Ureter (tissue), 1 donor: ENCODE measurements around the gene ADH5. TPM values are rescaled to one million over a fixed set of nuclear protein-coding genes. Genes with fewer than 3 reads are reported as not detected.
A peak's percentile ranks its signal among the peaks of the same experiment; 100 is the strongest.
"Not testable (repeated sequence)": the region's sequence is repeated elsewhere in the genome, so short reads cannot be mapped to it uniquely, and the experiment has no call there.

ENCODE experiments used
- DNase-seq: peaks from one replicate; pipeline ENCODE4 v3.0.0-alpha.2; 2020; ENCODE audit warnings: low spot score
- total RNA-seq: library from RNA; stranded (reverse); gene quantifications from one replicate; pipeline ENCODE4 v1.2.4, GENCODE V29; 2023
- donor health status: DM: yes; HTN: yes; CAD: no.

The ADH5 gene
- total RNA-seq = 148 TPM

- DNase-seq = peak; percentile 94
These were observed at the start of gene ADH5 for GRCh38 chr4:99088481-99089365. Gene ADH5 (minus strand): TSS chr4:99088788. CDS start chr4:99088700, 88 bp downstream.

GRCh38 chr4:99136329-99136728 is 47.7 kb upstream of the ADH5 start:
- no peak for DNase-seq

DNA sequence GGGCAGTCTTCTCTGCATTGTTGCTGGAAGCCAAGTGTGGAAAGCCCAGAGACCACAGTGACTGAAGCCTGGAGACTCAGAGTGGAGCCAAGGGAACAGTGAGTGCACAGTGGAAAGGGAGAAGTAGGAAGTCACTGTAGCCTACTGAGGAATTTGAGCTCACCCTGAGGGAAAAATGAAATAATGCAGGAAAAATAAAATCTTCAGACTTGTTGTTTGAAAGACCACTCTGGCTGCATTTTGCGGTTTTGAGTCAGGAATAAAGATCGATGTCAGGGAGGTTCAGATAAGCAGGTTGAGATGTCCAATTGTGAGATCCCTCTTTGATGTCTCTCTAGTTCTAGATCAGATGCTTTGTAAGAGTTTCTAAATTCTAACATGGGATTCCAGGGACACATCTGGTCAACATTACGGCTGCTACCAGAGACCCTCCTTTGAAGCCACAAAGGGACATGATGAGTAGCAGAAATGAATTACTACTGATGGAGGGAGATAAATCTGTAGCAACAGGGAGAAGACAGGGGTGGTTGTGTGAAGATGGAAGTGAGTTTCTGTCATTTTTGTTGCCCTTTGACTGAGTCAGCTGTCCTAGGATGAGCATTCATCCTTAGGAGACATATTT is 47.1 kb upstream of the ADH5 start:
- no peak for DNase-seq

DNA sequence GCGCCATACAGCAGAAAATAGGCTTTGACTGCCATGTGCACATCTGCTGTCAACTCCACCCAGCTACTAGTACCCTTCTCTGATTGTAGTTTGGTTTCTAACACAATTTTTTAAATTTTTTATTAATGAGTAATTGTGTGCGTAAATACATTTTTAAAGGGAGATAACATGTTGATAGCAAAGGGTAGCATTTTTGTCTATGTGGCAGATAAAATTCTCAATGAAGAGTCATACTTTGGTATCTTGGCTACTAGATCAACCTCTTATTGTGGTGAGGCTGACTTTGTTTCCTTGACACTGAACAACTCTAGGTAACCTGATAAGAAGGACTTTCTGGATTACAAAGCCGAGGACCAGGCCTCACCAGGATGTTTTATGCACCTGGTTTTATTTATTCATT is 46.0 kb upstream of the ADH5 start:
- no peak for DNase-seq

- no peak for DNase-seq
These were observed 42.8 kb upstream of the ADH5 start for GRCh38 chr4:99131378-99131777.

DNA sequence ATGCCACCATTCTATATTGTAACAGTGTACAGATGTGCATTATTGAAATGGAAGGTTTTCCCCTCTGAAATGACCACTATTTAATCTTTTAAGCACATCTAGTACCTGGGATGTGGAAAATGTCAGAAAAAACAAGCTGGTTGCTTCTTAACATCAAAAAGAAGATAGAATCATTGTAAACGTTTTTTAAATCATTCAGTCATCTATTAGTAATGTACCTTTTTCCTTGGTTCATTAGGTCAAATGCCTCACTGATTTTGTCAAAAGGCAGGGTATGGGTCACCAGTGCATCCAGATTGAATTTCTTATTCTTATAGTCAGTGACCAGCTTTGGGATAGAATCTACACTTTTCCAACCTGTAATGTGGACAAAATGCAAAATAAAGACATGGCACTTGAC is 37.8 kb upstream of the ADH5 start:
- DNase-seq = no peak

GRCh38 chr4:99121008-99121407 is 32.4 kb upstream of the ADH5 start:
- DNase-seq = no peak

DNA sequence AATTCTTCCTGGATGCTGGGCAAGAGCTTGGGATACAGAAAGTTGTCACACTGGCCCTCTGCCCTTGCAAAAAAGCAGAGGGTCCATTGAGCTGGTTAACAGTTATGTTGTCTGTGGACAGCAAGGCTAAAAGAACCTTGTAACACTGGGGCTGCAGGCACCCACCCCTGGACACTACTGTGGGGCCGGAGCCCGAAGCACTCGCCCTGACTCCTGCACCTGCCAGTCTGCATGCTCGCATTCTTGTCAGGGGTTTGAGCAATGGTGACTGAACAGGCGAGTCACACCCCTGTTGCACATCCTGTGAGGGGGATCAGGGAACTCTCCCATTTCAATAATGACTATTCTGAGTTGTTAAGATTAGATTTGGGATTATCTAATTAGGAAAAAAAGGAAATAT is 31.9 kb upstream of the ADH5 start:
- DNase-seq = no peak

DNA sequence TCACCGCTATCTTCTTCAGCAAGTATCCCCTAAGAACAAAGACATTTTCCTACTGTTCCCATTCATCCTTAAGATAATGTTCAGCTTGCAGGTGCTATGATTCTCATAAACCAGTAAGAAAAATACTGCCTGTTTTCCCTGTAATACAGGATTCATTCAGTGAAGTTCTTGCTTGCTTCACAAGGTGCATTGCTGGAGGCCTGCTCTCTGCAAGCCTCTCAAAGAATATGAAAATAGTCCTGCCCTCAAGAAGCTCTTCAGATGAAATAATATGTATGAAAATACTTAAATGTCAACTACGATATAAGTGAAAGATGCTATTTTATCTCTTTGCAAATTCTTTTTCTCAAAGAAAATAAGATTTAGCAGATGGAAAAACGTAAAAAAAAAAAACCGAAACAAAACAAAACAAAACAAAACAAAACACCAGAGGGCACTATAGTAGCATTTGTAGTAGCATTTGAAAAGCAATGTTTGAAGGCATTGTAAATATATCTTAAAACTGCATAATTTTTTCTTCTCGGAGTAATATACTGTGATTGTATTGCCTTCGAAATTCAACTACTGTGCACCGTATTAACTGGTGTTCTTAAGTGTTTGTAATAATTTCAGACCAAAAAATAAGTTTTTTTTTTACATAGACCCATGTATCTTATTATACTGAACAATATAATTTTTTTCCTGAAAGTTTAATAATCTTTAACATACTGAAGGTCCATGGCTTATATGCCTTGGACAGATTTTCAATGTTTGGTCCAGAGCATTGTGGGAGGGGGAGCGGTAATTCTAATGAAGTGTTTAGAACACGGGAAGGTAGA is 29.5 kb upstream of the ADH5 start:
- DNase-seq = no peak

GRCh38 chr4:99117122-99117841 is 28.7 kb upstream of the ADH5 start:
- not testable (repeated sequence) for DNase-seq

DNA sequence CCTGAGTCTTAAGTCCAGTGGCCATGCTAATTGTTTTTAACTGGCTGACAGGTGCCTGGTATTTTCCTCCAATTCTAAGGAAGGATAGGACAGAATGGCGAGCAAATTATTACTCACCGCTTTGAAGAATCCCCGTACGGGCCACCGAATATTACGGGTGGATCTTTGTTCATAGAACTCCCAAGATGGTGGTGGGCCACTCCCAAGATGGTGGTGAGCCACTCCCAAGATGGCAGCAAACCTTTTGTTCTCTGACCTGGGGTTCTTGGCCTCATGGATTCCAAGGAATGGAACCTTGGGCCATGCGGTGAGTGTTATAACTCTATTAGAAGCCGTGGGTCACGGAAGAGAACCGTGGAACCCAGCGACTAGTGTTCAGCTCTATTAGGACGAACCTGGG is 20.7 kb upstream of the ADH5 start:
- DNase-seq = not testable (repeated sequence)

GRCh38 chr4:99104153-99104552 is 15.6 kb upstream of the ADH5 start:
- DNase-seq = no peak

DNA sequence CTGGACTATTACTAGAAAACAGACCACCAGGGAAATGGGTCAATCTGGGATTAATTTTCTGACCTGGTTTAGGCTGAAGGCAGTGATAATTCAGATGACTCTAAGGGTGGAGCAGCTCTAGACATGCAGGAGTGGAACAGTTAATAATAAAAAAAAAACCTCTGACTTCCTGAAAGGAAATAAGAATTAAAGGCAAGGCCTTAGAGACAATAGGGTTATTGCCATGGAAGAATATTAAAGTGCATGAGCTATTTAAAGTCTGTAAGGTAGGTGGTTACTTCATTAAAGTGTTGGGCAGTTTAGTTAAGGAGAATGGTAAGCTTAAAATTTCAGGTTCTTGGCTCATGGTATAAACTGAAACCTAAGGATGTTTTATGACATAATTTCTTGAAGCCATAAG is 14.6 kb upstream of the ADH5 start:
- DNase-seq = no peak

GRCh38 chr4:99102634-99103033 is 14.0 kb upstream of the ADH5 start:
- no peak for DNase-seq

- DNase-seq = no peak
These were observed 12.3 kb upstream of the ADH5 start for GRCh38 chr4:99100876-99101275.

GRCh38 chr4:99099814-99100213 is 11.2 kb upstream of the ADH5 start:
- DNase-seq = not testable (repeated sequence)

DNA sequence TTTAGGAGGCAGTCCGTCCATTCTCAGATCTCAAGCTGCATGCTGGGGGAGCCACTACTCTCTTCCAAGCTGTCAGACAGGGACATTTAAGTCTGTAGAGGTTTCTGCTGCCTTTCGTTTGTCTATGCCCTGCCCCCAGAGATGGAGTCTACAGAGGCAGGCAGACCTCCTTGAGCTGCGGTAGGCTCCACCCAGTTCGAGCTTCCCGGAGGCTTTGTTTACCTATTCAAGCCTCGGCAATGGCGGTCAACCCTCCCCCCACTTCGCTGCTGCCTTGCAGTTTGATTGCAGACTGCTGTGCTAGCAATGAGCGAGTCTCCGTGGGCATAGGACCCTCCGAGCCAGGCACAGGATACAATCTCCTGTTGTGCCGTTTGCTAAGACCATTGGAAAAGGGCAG is 10.7 kb upstream of the ADH5 start:
- DNase-seq = no peak

DNA sequence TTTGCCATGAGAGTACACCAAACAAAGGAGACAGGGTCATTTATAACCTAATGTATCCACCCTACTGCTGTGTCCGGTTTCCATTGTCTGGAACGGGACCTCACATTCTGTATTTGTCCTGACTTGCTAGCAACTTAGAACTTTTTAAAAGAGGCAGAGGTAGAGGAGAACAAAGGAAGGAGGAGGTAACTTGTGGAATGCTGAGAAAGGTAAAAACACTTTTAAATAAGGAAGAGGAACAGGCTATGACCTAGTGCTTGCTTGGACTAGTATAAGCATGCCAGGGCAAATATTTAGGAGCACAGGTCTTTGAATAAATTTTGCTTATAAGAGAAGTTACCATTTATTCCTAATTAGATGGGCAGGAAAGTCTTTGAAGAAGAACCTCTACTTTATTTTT is 3.3 kb upstream of the ADH5 start:
- DNase-seq = not testable (repeated sequence)

GRCh38 chr4:99091216-99091575 is 2.6 kb upstream of the ADH5 start:
- no peak for DNase-seq

GRCh38 chr4:99090481-99091215 is 2.1 kb upstream of the ADH5 start:
- no peak for DNase-seq

GRCh38 chr4:99088023-99088449 is 552 bp downstream of the ADH5 start:
- DNase-seq = peak; percentile 68
